Body of pancreas (tissue), 4 donors: ENCODE results near the gene ARPP21.

Experiments used
- POLR2A ChIP-seq, 3 donors: fragments of 450-650 bp; IDR thresholded peaks; one replicate each; pipeline ENCODE4 v1.6.1; 2016; ENCODE audit warnings: antibody characterized with exemption in 3 of 3, mild to moderate bottlenecking in 2 of 3
- TF ChIP-seq, protein P1 (sequence below), 7 experiments: fragments of 450-650 bp in 4 of 7; fragments of 200-600 bp in 3 of 7; sonication (generic) in 3 of 7; IDR thresholded peaks; one replicate each; pipeline ENCODE4 v1.5.1; 2016 to 2019; ENCODE audit warnings: antibody characterized with exemption in 7 of 7

DNA sequence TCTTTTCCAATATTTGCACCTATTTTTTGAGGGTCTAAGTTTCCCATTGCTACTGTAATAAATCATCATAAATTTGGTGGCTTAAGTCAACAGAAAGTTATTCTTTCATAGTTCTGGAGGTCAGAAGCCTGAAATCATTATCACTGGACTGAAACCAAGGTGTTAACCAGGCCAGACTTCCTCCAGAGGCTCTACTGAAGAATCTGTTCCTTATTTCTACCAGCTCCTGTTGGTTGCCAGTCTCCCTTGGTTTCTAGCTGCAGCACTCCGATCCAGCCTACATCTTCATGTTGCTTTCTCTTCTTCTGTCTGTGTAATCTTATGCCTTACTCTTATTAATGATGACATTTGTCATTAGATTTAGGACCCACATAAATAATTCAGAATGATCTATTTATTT, 22.0 kb upstream of the ARPP21 start:
- TF ChIP-seq, protein P1, sequence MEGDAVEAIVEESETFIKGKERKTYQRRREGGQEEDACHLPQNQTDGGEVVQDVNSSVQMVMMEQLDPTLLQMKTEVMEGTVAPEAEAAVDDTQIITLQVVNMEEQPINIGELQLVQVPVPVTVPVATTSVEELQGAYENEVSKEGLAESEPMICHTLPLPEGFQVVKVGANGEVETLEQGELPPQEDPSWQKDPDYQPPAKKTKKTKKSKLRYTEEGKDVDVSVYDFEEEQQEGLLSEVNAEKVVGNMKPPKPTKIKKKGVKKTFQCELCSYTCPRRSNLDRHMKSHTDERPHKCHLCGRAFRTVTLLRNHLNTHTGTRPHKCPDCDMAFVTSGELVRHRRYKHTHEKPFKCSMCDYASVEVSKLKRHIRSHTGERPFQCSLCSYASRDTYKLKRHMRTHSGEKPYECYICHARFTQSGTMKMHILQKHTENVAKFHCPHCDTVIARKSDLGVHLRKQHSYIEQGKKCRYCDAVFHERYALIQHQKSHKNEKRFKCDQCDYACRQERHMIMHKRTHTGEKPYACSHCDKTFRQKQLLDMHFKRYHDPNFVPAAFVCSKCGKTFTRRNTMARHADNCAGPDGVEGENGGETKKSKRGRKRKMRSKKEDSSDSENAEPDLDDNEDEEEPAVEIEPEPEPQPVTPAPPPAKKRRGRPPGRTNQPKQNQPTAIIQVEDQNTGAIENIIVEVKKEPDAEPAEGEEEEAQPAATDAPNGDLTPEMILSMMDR (IDR thresholded peaks at IDR 0.05) = no peak
- TF ChIP-seq POLR2A (IDR thresholded peaks at IDR 0.05) = no peak
